Glomerular endothelial cell (primary cell): ENCODE measurements around the gene BACE1. TPM values are rescaled to one million over a fixed set of nuclear protein-coding genes. Genes with fewer than 3 reads are reported as not detected.

Source experiments
- DNase-seq: peaks from one replicate; pipeline ENCODE4 v3.0.0-alpha.2; 2011; ENCODE audit warnings: low read depth, low spot score; ENCODE audit errors: extremely low read depth
- total RNA-seq: library from RNA; depleted of rRNA; stranded (reverse); fragments of >200 nt; gene quantifications from 2 replicates; pipeline ENCODE4 v1.2.3, GENCODE V29; 2015

Gene BACE1
- total RNA-seq, 1 donor from 2014 or later = 24.2 TPM

- no peak for DNase-seq
Observed at GRCh38 chr11:117313091-117313490, 3.0 kb downstream of the BACE1 start.

- DNase-seq = no peak
Observed at GRCh38 chr11:117309310-117309709, 6.7 kb downstream of the BACE1 start.

- DNase-seq = no peak
Observed at GRCh38 chr11:117305145-117305544, 10.9 kb downstream of the BACE1 start.

- no peak for DNase-seq
Observed at GRCh38 chr11:117303646-117304315, 12.3 kb downstream of the BACE1 start.

- DNase-seq = no peak
Observed at GRCh38 chr11:117303101-117303500, 13.0 kb downstream of the BACE1 start.

GRCh38 chr11:117302228-117302627, 13.8 kb downstream of the BACE1 start:
- DNase-seq = no peak

GRCh38 chr11:117300773-117301172, 15.3 kb downstream of the BACE1 start:
- DNase-seq = no peak

GRCh38 chr11:117300283-117300663, 15.8 kb downstream of the BACE1 start:
- no peak for DNase-seq

- DNase-seq = no peak
Observed at GRCh38 chr11:117299351-117300282, 16.4 kb downstream of the BACE1 start.

- DNase-seq = no peak
Observed at GRCh38 chr11:117298195-117298594, 17.9 kb downstream of the BACE1 start.

GRCh38 chr11:117296881-117297280, 19.2 kb downstream of the BACE1 start:
- no peak for DNase-seq

GRCh38 chr11:117295438-117296137, 20.5 kb downstream of the BACE1 start:
- DNase-seq = no peak

GRCh38 chr11:117292616-117293015, 23.4 kb downstream of the BACE1 start:
- no peak for DNase-seq

GRCh38 chr11:117290809-117291396, 25.2 kb downstream of the BACE1 start, which contains the start of gene BACE1-AS:
Gene BACE1-AS, plus strand, starts transcription at chr11:117291346.
- DNase-seq = no peak

- no peak for DNase-seq
Observed at GRCh38 chr11:117289795-117290194, 26.3 kb downstream of the BACE1 start.

- DNase-seq = no peak
Observed at GRCh38 chr11:117287668-117288067, 28.4 kb downstream of the BACE1 start.

GRCh38 chr11:117286588-117286987, 29.5 kb downstream of the BACE1 start:
- no peak for DNase-seq

- no peak for DNase-seq
Observed at GRCh38 chr11:117284053-117284452, 32.0 kb downstream of the BACE1 start.

GRCh38 chr11:117282956-117283355, 33.1 kb downstream of the BACE1 start:
- no peak for DNase-seq

- DNase-seq = no peak
Observed at GRCh38 chr11:117281869-117282268, 34.2 kb downstream of the BACE1 start.

GRCh38 chr11:117281159-117281558, 34.9 kb downstream of the BACE1 start:
- DNase-seq = peak; percentile 77
